Superior temporal gyrus (tissue), 1 donor: ENCODE results near the gene TP53BP2.
"Not testable (repeated sequence)": the region's sequence is repeated elsewhere in the genome, so short reads cannot be mapped to it uniquely, and the experiment has no call there.

Experiments used
- DNase-seq: peaks from one replicate; pipeline ENCODE4 v3.0.0-alpha.2; 2016; ENCODE audit errors: extremely low spot score

TP53BP2 gene

DNA sequence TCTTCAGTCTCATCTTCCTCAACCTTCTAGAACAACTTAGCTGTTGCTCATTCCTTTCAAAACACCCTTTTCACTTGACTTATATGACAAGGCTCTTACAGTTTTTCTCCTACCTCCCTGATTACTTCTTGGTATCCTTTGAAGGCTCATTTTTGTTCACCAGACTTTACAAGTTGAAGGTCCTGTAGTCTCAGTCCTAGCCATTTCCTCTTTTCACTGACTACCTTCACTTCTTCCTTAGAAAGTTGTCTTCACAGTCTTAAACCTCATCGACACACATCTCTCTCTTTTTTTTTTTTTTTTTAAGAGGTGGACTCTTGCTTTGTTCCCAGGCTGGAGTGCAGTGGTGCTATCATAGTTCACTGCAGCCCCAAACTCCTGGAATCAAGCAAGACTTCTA lies 6.6 kb upstream of the TP53BP2 start:
- no peak for DNase-seq

DNA sequence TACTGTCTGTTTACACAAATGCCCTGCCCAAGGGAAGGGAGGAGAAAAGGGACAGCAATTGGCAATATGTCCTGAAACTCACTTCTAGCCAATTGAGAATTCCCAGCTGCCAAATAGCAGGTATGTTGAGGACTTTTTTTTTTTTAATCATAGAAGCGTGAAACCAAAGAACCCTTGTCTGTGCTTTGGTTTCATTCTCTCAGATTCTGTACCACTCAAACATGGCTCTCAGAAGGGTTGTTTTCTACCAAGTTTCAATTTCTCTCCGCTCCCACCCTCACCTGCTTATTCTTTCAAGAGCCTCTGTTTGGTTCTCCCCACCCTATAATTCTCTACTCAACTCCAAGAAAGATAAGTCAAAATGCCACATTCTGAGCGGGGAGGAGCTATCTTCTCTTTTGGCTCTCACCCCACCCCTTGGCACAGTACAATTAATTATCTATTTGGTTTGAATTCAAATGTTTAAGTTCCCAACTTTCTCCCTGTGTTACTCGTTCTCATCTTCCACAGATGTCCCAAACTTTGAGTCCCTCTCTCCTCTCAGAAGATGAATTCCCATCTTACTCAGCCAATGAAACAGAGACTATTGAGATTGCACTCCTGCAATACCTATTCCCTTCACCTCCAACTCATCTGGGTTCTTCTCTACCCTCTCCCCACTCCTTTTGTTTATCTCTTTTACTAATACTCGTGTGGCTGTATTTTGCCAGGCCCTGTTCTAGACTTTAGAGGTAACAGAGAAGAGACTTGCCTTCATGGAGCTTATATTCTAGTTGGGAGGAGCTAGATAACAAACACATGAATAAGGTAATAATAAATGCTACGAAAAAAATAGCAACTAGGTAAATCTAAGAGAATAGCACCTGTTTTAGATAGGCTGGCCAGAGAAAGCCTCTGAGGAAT lies 3.9 kb upstream of the TP53BP2 start:
- DNase-seq, result no peak

DNA sequence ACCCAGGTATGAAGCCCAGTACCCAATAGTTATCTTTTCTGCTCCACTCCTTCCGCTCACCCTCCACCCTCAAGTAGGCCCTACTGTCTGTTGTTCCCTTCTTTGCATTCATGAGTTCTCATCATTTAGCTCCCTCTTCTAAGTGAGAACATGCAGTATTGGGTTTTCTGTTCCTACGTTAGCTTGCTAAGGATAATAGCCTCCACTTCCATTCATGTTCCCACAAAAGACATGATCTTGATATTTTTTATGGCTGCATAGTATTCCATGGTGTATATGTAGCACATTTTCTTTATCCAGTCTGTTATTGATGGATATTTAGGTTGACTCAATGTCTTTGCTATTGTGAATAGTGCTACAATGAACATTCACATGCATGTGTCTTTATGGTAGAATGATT lies 2.8 kb upstream of the TP53BP2 start:
- DNase-seq, result no peak

DNA sequence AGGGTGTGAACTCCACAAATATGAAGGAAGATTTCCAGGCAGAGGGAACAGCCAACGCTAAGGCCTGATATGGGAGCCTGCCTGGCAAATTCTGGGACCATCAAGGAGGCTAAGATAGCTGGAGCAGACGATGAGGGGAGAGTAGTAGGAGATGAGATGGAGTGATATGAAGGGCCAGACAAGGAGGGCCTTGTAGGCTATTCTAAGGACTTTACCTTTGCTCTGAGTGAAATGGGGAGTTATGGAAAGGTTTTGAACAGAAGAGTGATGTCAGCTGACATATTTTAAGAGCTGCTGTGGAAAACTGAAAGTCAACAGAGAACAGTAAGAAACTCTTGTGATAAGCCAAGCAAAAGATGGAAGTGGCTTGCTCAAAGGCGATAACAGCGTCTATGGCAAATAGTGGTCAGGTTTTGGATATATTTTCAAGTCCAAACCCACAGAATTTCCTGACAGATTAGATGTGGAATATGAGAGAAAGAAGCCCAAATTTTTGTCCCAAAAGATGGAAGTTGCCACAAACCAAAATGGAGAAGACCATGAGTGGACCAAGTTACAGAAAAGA lies 2.1 kb upstream of the TP53BP2 start:
- no peak for DNase-seq

DNA sequence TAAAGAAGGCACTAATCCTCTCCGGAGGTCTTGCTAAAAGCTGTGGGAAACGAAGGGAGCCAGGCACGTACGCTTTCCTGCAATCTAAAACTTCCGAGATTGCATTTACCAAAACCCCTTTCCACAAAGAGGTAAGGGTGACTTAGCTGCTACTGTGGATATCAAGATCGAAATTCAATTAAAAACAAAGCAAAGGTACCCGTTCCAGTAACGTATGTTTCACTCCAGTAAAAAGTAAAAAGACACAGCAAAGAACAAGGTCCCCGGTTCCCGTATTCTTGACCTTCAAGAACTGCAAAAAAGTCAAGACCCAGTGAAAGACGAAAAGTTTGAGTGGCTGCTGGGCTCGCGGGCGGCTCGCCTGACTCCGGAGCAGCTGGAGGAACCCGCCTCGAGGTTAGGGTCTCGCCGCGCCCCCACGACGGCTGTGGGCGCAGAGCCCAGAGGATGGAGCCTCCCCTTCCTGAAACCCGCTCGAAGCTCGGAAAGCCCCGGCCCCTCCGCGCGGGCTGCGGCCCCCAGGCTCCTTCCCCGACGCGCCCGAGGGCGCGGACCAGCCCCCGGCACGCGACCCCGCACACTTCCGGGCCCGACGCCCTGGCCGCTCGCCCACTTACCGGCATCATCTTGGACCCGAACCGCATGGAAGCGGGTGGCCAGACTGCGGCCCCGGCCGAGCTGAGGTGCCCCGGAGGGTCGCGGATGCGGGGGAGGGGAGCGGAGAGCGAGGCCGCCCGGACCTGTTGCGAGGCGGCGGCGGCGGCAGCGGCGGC lies 524 bp downstream of the TP53BP2 start:
- peak; percentile 70 for DNase-seq

DNA sequence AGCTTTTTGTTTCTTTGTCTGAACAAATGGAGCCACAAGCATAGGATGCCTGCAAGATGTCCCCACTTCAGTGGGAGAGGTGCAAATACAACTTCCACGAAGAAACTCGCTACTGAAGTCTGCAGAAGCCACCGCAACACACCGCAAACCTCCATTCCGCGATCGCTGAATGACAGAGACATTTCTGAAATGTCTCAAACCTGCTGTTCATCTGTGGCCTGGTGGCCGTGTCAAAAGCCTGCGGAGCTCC lies 1.0 kb downstream of the TP53BP2 start:
- no peak for DNase-seq

DNA sequence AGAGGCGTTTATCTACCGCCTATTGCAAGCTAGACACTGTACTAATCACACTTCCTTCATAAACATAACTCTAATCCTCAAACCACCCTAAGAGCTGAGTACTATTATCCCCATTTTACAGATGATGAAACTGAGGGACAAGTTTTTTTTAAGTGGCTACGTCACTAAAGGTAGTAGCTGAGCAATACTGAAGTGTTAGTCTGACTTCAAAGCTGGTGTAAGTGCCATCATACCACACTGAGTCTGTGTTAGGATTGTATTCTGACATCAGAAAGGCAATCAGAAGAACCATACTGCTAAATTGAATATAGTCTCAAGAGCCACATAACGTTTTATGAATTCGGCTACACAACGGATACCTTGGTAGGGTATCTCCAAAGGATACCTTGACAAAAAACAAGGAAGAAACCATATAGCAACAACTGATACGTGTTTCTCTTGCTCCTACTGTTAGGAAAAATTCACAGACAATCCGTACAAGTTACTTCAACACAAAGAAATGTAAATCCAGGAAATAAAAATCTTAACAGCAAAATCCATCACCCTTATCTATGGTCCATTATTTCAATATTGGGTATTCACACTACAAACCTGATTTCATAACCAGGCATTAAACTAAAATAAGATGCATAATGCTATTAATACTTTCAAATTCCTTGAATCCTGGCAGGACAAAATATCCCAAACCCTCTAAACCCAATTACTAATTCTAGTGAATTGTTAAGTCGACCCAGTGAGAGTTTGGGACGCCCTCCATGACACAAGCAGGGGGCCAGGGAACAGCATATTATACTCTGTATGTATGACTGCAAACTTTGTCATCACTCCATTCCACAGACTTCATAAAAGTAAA lies 1.6 kb downstream of the TP53BP2 start:
- no peak for DNase-seq

DNA sequence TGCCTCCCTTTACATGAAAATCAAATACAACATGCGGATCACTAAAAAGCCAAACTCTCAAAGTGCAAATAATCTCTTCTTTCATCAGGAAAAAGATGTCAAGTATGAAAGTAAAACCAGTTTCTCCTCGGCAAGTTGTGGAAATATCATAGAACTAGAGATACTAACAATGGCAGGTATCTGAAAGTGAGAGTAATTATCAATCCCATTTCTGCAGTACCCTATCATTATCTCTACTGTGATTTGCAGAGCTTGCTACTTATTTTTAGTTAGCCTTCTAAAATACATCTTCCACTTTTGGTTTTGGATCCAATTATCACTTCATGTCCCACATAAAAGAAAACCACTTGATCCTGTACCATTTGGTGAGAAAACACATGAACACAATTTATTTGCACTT lies 3.0 kb downstream of the TP53BP2 start:
- DNase-seq, result no peak

DNA sequence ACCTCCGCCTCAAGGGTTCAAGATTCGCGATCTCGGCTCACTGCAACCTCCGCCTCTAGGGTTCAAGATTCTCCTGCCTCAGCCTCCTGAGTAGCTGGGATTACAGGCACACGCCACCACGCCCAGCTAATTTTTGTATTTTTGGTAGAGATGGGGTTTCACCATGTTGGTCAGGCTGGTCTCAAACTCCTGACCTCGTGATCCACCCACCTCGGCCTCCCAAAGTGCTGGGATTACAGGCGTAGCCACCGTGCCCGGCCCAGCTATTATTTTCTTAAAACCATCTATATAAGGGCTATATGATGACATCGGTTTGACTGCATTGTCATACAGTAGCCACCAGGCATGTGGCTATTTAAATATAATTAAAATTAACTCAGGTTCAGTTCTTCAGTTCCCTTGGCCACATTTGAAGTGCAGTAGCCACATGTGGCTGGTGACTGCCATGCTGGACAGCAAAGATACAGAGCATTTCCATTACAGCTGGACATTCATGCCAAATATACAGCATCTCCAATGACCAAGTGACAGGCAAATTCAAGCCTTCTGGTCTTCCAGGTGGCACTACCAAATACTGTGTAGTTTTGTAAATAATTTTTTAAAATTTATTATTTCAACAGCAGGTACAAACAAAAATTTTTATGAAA lies 3.6 kb downstream of the TP53BP2 start:
- not testable (repeated sequence) for DNase-seq

DNA sequence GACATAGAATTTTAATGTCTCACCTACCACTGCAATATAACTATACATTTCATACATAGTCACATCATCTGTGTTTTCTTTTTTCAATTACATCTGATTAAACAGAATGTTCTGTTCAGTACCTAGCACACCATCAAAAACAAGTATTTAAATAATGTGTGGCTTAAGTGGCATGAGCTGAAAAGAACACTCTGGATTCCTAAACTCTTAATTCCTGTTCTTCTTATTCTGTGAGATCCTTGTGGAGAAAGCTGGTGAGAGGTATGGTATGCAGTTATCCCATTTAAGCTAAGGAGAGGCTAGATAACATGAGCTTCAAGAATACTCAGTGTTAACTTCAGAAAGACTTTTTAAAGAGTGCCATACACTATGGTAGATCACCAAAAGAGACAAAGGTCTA lies 5.5 kb downstream of the TP53BP2 start:
- no peak for DNase-seq

DNA sequence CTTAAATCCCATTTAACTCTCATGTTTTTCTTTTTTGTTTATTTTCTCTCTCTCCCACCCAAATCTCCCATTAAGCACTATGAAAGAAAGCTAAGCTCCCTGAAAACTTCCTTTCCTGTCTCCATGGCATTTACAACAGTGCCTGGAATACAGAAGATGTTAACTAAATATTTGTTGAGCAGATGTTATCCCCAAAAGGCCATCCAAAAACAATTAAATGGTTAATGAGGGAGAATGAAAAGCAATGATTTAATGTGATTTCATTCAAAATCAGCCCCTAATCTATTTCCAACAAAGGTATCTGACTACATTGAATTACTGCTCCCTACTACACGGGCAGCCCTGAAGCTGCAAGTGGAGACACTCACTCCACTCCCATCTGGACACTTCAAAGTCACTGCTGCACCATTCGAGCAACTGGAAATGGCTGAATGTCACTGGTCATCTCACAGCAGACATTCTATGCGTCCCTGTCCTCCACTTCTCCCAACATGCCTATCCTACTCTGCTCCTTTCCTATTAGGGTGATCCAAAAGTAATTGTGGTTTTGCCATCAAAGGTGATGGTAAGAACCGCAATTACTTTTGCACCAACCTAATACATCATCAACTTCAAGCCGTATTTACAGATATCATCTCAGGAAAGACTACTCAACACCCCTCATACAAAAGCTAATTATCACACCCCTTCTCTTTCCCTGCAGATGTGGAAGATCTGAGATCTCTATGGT lies 7.5 kb downstream of the TP53BP2 start:
- DNase-seq, result no peak

DNA sequence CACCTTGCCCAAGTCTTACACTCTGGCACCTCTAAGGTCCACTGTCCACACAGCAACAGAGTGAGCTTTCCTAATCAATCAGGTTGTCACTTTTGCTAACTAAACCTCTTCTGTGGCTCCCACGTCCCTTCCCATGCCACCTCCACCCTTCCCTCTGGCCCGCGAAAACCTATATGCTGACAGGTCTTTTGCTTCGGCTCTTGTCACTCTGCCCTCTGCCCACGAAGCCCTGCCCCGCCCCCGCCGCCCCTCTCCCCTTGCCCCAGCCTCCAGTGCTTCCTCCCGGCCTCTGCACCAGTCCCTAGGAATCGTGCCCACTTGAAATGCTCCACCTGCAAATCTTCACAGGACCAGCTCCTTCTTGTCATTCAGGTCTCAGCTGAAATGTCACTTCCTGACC lies 8.1 kb downstream of the TP53BP2 start:
- DNase-seq, result no peak

DNA sequence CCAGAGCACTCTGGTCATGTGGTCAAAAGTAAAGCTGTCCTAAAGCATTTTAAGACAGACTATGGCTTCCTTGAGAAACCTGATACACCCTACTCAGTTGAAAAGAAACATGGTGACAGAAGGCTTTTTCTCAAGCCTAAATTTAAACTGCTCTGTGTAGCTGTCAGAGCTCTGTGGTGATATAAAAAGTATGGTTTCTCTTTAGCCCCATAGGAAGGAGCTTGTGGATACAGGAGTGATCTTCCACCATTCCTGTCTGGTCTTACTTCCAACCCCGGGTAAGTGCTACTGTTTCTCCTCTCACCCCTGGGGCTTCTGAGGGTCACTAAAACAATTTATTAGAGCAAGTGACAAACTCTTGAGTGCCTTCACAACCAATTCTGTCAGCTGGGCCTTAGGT lies 8.5 kb downstream of the TP53BP2 start:
- no peak for DNase-seq

DNA sequence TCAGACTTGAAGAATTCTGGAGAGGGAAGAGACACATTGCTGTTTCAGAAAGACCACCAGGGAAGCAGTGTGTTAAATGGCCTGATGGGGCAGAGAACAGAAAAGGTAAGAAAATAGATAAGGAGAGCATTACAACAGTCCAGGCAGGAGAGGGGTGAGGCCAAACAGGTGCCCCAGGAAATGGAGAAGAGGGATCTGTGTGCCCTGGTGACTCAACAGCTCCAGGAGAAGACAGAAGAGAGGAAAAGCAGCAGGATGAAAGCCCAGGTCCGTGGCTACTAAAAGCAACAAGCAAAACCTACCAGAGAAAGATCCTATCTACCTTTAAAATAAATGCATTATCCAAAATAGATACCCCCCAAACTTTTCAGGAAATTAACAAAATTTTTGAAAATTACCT lies 9.2 kb downstream of the TP53BP2 start:
- no peak for DNase-seq

DNA sequence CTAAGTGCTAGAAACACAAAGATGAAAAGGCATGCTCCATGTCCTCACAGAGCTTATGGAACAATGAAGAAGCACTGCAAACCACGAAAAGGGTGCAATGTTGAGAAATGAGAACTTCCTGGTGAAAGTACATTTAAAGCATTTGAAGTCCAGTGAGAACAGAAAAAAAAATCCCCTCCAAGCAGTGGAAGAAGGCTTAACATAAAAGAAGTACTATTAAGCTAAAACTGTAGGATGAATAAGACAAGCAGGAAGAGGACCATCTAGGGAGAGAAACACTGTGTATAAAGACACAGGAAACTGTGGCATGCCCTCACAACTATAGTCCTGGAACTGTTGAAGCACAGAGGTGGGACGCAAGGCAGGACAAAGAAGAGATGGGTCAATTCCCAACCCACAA lies 10.0 kb downstream of the TP53BP2 start:
- DNase-seq, result no peak

DNA sequence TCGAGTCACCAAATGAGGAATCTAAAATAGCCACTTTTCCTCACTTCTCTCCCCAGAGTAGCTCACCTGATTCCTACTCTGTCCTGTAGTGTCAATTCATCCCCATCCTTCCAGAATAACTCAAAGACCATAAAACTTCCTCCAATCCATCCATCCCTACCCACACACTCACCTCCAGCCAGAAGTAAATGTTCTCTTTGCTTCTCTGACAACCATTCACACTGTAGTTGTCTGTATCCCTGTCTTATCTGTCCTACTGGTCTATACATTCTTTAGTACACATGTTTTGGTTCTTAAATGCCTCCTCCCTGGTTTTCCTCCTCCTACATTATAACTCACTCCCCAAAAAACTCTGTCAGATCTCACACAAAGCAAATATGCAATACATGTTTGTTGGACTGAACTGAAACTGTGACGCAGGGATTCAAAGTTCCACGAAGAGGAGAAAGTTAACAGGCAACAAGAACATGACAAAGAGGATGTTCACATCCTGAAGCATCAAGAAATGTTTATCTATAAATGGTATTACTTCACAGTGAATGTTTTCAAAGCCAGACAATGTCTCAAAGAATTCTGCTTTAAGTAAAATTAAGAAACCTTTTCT lies 11.0 kb downstream of the TP53BP2 start:
- DNase-seq, result peak; percentile 17

DNA sequence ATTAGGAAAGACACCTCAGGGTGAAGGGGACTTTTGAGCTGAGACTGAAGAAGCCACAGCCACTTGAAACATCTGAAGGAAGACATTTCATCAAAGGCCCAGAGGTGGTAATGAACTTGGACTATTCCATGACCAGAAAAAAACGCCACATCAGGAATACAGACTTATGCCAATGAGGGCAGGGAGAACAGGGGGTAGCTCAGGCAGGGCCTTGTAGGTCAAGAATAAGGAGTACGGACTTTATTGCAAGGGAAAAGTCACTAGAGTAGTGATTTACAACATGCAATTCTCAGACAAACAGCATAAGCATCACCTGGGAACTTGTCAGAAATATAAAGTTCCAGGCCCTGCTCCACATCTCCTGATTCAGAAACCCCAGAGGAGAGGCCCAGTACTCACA lies 11.8 kb downstream of the TP53BP2 start:
- DNase-seq, result no peak

DNA sequence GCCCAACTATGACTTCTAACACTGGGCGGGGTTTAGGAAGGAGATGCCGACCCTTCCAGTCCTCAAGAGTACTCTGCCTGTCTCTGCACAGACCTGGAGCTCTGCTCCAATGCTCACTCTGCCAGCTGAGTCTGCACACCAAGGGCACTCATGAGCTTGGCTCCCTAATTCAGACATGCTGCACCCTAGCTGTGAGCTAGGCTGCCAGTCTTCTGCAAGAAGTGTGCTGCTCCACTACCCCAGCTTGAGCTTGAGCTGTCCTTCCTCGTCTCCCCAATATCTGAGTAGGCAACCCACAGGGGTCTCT lies 13.2 kb downstream of the TP53BP2 start:
- DNase-seq, result no peak

DNA sequence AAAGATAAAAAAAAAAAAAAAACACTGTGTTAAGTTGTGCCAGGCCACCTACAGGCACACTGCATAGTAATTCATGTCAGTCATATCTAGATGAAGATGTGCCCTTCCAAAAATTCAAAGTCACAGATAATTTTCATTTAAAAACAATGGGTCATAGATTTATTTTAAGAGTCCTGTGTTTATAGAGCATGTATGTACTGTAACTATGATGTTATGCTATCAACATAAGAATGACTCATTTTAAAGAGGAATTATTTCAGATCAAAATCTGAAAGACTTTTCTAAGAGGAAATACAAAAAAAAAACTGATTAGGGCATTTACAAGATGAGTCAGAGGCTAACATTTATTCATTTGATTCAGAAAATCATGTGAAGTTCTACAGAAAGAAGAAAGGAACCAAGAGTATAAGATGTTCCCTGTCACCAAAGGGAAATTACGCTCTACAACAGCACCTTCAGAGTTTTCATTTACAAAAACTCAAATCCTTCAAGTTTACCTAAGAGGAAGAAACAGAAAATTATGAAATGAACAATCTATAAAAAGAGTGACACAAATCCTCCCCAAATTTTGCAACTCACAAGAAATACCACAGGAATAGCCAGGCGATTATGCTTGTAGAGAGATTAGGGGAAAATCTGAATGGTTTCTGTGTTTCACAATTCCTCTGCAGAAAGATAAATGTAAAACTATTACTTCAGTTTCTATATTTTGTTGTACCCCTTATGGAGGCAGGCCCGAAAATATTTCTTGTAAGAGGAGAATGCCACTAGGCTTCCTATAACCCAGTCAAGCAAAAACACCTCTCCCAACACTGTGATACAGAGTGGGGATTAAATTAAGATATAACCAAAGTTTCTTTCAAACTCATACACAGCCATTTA lies 13.8 kb downstream of the TP53BP2 start:
- DNase-seq, result no peak

DNA sequence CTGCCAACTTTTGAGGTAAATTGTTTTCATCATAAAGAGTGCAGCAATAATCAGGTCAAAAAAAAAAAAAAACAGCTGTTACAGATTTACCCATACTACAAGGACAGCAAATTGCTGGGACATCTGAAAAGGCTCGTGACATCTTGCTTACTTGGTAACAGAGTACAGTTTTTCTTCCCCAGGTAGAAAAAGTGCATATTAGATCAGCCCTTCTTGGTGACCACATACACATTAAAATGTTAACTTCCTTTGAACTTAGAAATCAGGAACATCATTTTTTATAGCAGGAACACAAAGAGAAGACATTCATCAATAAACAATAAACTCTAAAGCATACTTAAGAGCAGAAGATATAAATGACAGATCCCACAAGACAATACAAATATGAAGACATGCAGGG lies 16.1 kb downstream of the TP53BP2 start:
- no peak for DNase-seq
